Mammary epithelial cell (primary cell): ENCODE measurements around the gene HCRT.

Experiments used
- CTCF ChIP-seq, 2 donors: IDR thresholded peaks in 1 of 2; conservative IDR thresholded peaks in 1 of 2; 2 replicates each; pipeline ENCODE4 v1.5.1; 2011 to 2012; ENCODE audit warnings: inconsistent platforms in 2 of 2, low read length in 2 of 2, mild to moderate bottlenecking in 2 of 2, control low read depth in 1 of 2, low read depth in 1 of 2; ENCODE audit not compliant: insufficient read depth in 1 of 2; ENCODE audit errors: extremely low read depth in 1 of 2
- EZH2 ChIP-seq: IDR thresholded peaks from 2 replicates; pipeline ENCODE4 v1.6.1; 2012; ENCODE audit warnings: low read length, inconsistent platforms, borderline replicate concordance

GRCh38 chr17:42180411-42180921 lies 4.8 kb downstream of the HCRT start:
- TF ChIP-seq EZH2 (peak; percentile 43), CTCF (conservative IDR thresholded peaks at IDR 0.05 in 1 of 2, IDR thresholded peaks at IDR 0.05 in 1 of 2; ENCODE audit: extremely low read depth in 1 of 2, insufficient read depth in 1 of 2, low read depth in 1 of 2, low read length in 2 of 2) (no peak)
